M059J (cell line): ENCODE measurements around the gene GRIN2A. TPM values are rescaled to one million over a fixed set of nuclear protein-coding genes. Genes with fewer than 3 reads are reported as not detected.

Source experiments
- DNase-seq: peaks from one replicate; pipeline ENCODE4 v3.0.0-alpha.2; 2012; ENCODE audit warnings: low read depth
- total RNA-seq: library from RNA; depleted of rRNA; stranded (reverse); fragments of >200 nt; shearing (Covaris generic); gene quantifications from 2 replicates; pipeline ENCODE4 v1.2.3, GENCODE V29; 2014

The GRIN2A gene
- total RNA-seq, 1 experiment from 2014 or later: 9.8 TPM

GRCh38 chr16:9969580-9969979 lies 212.6 kb downstream of the GRIN2A start:
- DNase-seq: no peak

GRCh38 chr16:9966569-9967157 lies 215.6 kb downstream of the GRIN2A start:
- peak; percentile 91 for DNase-seq

- peak; percentile 22 for DNase-seq
Measured at GRCh38 chr16:9965079-9965478, 217.1 kb downstream of the GRIN2A start.

GRCh38 chr16:9964426-9964825 lies 217.8 kb downstream of the GRIN2A start:
- DNase-seq: no peak

GRCh38 chr16:9957433-9957832 lies 224.8 kb downstream of the GRIN2A start:
- DNase-seq: no peak

GRCh38 chr16:9957002-9957401 lies 225.2 kb downstream of the GRIN2A start:
- DNase-seq: no peak

- DNase-seq: no peak
Measured at GRCh38 chr16:9955677-9956076, 226.6 kb downstream of the GRIN2A start.

GRCh38 chr16:9953908-9954570 lies 228.2 kb downstream of the GRIN2A start:
- DNase-seq: no peak

GRCh38 chr16:9950658-9951057 lies 231.6 kb downstream of the GRIN2A start:
- DNase-seq: peak; percentile 53

GRCh38 chr16:9949396-9949795 lies 232.8 kb downstream of the GRIN2A start:
- DNase-seq: no peak

GRCh38 chr16:9948933-9949332 lies 233.3 kb downstream of the GRIN2A start:
- DNase-seq: no peak

- DNase-seq: no peak
Measured at GRCh38 chr16:9946022-9946720, 236.1 kb downstream of the GRIN2A start.

GRCh38 chr16:9943121-9943520 lies 239.1 kb downstream of the GRIN2A start:
- no peak for DNase-seq

GRCh38 chr16:9941245-9941644 lies 241.0 kb downstream of the GRIN2A start:
- DNase-seq: no peak

- no peak for DNase-seq
Measured at GRCh38 chr16:9934723-9935508, 247.3 kb downstream of the GRIN2A start.

GRCh38 chr16:9932919-9933653 lies 249.1 kb downstream of the GRIN2A start:
- DNase-seq: no peak

- no peak for DNase-seq
Measured at GRCh38 chr16:9932000-9932399, 250.2 kb downstream of the GRIN2A start.

GRCh38 chr16:9929836-9930235 lies 252.4 kb downstream of the GRIN2A start:
- no peak for DNase-seq

- DNase-seq: no peak
Measured at GRCh38 chr16:9929313-9929712, 252.9 kb downstream of the GRIN2A start.

GRCh38 chr16:9922441-9922840 lies 259.8 kb downstream of the GRIN2A start:
- peak; percentile 21 for DNase-seq

- DNase-seq: no peak
Measured at GRCh38 chr16:9921997-9922396, 260.2 kb downstream of the GRIN2A start.

GRCh38 chr16:9919460-9919859 lies 262.8 kb downstream of the GRIN2A start:
- no peak for DNase-seq
